ENCODE results near the gene XYLT1.

GRCh38 chr16:17412221-17412620 is 58.5 kb downstream of the XYLT1 start:
- TF ChIP-seq POLR2AphosphoS5 (IDR thresholded peaks at IDR 0.05; ENCODE audit: borderline replicate concordance, low read depth, low read length) = no peak
- no peak for TF ChIP-seq EZH2 (IDR thresholded peaks at IDR 0.05)
- TF ChIP-seq FOXP2 (optimal IDR thresholded peaks at IDR 0.05; ENCODE audit: control extremely low read depth, extremely low read length, insufficient read depth) = no peak

All from SK-N-MC (cell line).